Keratinocyte (primary cell): ENCODE results near the gene PDIA4. TPM values are rescaled to one million over a fixed set of nuclear protein-coding genes. Genes with fewer than 3 reads are reported as not detected.

Experiments
- DNase-seq: peaks from one replicate; pipeline ENCODE4 v3.0.0-alpha.2; 2011; ENCODE audit warnings: low read depth, missing footprints, low spot score
- FAIRE-seq: peaks from 2 replicates; lab custom pipeline; 2011; peaks lifted over from hg19 to GRCh38; lab: Jason Lieb, UNC
- H2AFZ ChIP-seq: 2 replicates; pipeline ENCODE4 v1.6.0; 2012; ENCODE audit warnings: low read length, control low read depth, inconsistent platforms; ENCODE audit not compliant: control insufficient read depth
- H3K27ac ChIP-seq: 2 replicates; pipeline ENCODE4 v1.5.1; 2011; ENCODE audit warnings: low read length; ENCODE audit not compliant: control insufficient read depth, insufficient read depth
- H3K27me3 ChIP-seq: 3 replicates; pipeline ENCODE4 v1.6.0; 2011; ENCODE audit warnings: low read length; ENCODE audit not compliant: control insufficient read depth, insufficient read depth; ENCODE audit errors: extremely low read depth
- H3K36me3 ChIP-seq, 2 experiments: 2 replicates in 1 of 2; 3 replicates in 1 of 2; pipeline ENCODE4 v1.5.1; 2011; ENCODE audit warnings: low read length in 2 of 2, mild to moderate bottlenecking in 1 of 2; ENCODE audit not compliant: control insufficient read depth in 2 of 2, insufficient read depth in 2 of 2; ENCODE audit errors: extremely low read depth in 1 of 2
- H3K4me1 ChIP-seq: 3 replicates; pipeline ENCODE4 v1.5.1; 2011; ENCODE audit warnings: low read length; ENCODE audit not compliant: control insufficient read depth, insufficient read depth; ENCODE audit errors: extremely low read depth
- H3K4me2 ChIP-seq: 3 replicates; pipeline ENCODE4 v1.6.0; 2011; ENCODE audit warnings: low read depth, low read length; ENCODE audit not compliant: control insufficient read depth, insufficient read depth; ENCODE audit errors: extremely low read depth
- H3K4me3 ChIP-seq, 3 experiments: fragments of 200-600 bp in 1 of 3; sonication (generic) in 1 of 3; 2 replicates in 2 of 3; 3 replicates in 1 of 3; pipeline ENCODE4 v1.5.1; 2011 to 2016; ENCODE audit warnings: low read length in 3 of 3, mild to moderate bottlenecking in 3 of 3, control low read depth in 2 of 3, inconsistent platforms in 1 of 3, low read depth in 1 of 3, mixed read lengths in 1 of 3, mixed run types in 1 of 3, moderate library complexity in 1 of 3; ENCODE audit not compliant: control insufficient read depth in 2 of 3, insufficient read depth in 2 of 3; ENCODE audit errors: extremely low read depth in 1 of 3
- H3K79me2 ChIP-seq: 2 replicates; pipeline ENCODE4 v1.6.0; 2012; ENCODE audit warnings: low read length; ENCODE audit not compliant: control insufficient read depth, insufficient read depth
- H3K9ac ChIP-seq: 3 replicates; pipeline ENCODE4 v1.6.0; 2011; ENCODE audit warnings: low read length; ENCODE audit not compliant: control insufficient read depth, insufficient read depth; ENCODE audit errors: extremely low read depth
- H3K9me1 ChIP-seq: 3 replicates; pipeline ENCODE4 v1.6.0; 2011; ENCODE audit warnings: low read length; ENCODE audit not compliant: control insufficient read depth, insufficient read depth; ENCODE audit errors: extremely low read depth
- H3K9me3 ChIP-seq: 2 replicates; pipeline ENCODE4 v1.5.1; 2012; ENCODE audit warnings: low read depth, low read length; ENCODE audit not compliant: control insufficient read depth
- H4K20me1 ChIP-seq: 3 replicates; pipeline ENCODE4 v1.6.0; 2011; ENCODE audit warnings: low read length; ENCODE audit not compliant: control insufficient read depth, insufficient read depth; ENCODE audit errors: extremely low read depth
- EZH2 ChIP-seq: IDR thresholded peaks from one replicate; pipeline ENCODE4 v1.6.1; 2012; ENCODE audit warnings: inconsistent platforms, mild to moderate bottlenecking, low read length, moderate library complexity
- dilution Hi-C: fragments of 300-500 bp; cut with MboI; formaldehyde crosslinking; loops from one replicate; pipeline ENCODE4 v1.7.0; 2020; ENCODE audit warnings: low sequenced_read_pairs; ENCODE audit not compliant: extremely low pct_ligation_motif_present
- polyA plus RNA-seq, 5 experiments: library from polyadenylated mRNA; depleted of rRNA in 3 of 5; stranded (reverse) in 3 of 5; stranded (forward) in 1 of 5; unstranded in 1 of 5; fragments of >200 nt; gene quantifications; 1 replicate in 1 of 5; 2 replicates in 3 of 5; 3 replicates in 1 of 5; pipeline versions ENCODE4 v1.2.1 to v1.2.3, GENCODE V29; 2011 to 2012; ENCODE audit warnings: missing spikeins in 2 of 5, low read depth in 1 of 5, low replicate concordance in 1 of 5
- TF ChIP-seq, protein P1 (sequence below), 3 experiments: IDR thresholded peaks in 1 of 3; conservative IDR thresholded peaks in 1 of 3; optimal IDR thresholded peaks in 1 of 3; 2 replicates in 2 of 3; 3 replicates in 1 of 3; pipeline versions ENCODE3 to v1.5.1; 2011; ENCODE audit warnings: low read length in 3 of 3, mild to moderate bottlenecking in 3 of 3, moderate library complexity in 2 of 3, control low read depth in 1 of 3, inconsistent platforms in 1 of 3; ENCODE audit not compliant: insufficient read depth in 2 of 3; ENCODE audit errors: extremely low read depth in 1 of 3

Gene PDIA4
- polyA plus RNA-seq, 1 donor (not counting 4 experiments of a cell fraction or from before 2014, with no cell fraction given) = 145 TPM

DNA sequence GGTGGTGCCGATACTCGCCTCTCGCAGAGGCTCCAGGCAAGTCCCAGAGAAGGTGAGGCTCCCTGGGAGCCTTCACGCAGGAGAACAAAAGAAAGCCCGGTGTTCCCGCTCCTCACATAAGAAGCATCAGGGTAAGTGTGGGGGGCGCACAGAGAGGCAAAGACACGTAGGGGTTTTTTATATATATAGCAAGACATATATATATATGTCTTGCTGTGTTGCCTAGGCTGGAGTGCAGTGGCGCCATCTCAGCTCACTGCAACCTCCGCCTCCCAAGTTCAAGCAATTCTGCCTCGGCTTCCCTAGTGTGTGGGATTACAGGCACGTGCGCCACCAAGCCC lies 61.3 kb downstream of the PDIA4 start:
- dilution Hi-C loops = no loop called here
- no peaks in the 10 kb centered on the region for H3K79me2 ChIP-seq
- no peak overlapping the region for H3K9ac ChIP-seq
- TF ChIP-seq EZH2 = no peak
- TF ChIP-seq, protein P1, sequence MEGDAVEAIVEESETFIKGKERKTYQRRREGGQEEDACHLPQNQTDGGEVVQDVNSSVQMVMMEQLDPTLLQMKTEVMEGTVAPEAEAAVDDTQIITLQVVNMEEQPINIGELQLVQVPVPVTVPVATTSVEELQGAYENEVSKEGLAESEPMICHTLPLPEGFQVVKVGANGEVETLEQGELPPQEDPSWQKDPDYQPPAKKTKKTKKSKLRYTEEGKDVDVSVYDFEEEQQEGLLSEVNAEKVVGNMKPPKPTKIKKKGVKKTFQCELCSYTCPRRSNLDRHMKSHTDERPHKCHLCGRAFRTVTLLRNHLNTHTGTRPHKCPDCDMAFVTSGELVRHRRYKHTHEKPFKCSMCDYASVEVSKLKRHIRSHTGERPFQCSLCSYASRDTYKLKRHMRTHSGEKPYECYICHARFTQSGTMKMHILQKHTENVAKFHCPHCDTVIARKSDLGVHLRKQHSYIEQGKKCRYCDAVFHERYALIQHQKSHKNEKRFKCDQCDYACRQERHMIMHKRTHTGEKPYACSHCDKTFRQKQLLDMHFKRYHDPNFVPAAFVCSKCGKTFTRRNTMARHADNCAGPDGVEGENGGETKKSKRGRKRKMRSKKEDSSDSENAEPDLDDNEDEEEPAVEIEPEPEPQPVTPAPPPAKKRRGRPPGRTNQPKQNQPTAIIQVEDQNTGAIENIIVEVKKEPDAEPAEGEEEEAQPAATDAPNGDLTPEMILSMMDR (optimal IDR thresholded peaks at IDR 0.05 in 1 of 3, IDR thresholded peaks at IDR 0.05 in 1 of 3, conservative IDR thresholded peaks at IDR 0.05 in 1 of 3; ENCODE audit: extremely low read depth in 1 of 3, insufficient read depth in 2 of 3, low read length in 3 of 3) = no peak
- no peaks in the 10 kb centered on the region for H4K20me1 ChIP-seq
- H3K27ac ChIP-seq = peak overlapping the region; percentile 22
- no peaks in the 10 kb centered on the region for H3K9me3 ChIP-seq
- FAIRE-seq (no peak), DNase-seq (no peak)
- H3K36me3 ChIP-seq = no peaks in the 10 kb centered on the region
- peak overlapping the region; percentile 35 for H3K4me2 ChIP-seq
- no peaks in the 10 kb centered on the region for H3K9me1 ChIP-seq
- peak overlapping the region; percentile 24 for H2AFZ ChIP-seq
- no peak overlapping the region for H3K4me3 ChIP-seq
- H3K27me3 ChIP-seq = no peaks in the 10 kb centered on the region
- H3K4me1 ChIP-seq = peaks cover 9% of the 10 kb centered on the region

DNA sequence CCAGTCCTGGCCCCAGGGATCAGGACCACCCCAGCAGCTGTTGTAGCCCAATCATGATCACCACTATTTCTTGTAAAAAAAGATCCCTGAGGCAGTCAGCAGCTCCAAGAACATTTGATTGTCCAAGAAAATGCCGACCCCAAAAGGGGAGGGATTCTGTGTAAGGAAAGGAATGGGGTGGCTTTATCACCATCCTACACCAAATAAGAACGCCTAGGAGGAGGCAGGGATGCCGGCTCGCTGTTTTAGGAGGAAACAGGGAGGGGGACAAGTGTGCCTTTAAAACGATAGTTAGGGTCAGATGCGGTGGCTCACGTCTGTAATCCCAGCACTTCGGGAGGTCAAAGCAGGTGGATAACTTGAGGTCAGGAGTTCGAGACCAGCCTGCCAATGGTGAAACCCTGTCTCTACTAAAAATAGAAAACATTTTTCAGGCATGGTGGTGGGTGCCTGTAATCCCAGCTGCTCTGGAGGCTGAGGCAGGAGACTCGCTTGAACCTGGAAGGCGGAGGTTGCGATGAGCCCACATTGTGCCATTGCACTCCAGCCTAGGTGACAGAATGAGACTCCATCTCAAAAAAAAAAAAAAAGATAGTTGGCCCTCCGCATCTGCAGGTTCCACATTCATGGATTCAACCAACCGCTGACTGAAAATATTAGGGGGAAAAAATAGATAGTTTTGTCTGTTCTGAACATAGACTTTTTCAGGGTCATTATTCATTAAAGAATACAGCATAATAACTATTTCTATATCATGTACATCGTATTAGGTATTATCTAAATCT lies 63.6 kb downstream of the PDIA4 start:
- H3K9me3 ChIP-seq = no peaks in the 10 kb centered on the region
- H3K9me1 ChIP-seq = no peaks in the 10 kb centered on the region
- no peak overlapping the region for H3K27ac ChIP-seq
- H3K36me3 ChIP-seq = no peaks in the 10 kb centered on the region
- peak overlapping the region; percentile 88 for H2AFZ ChIP-seq
- H3K9ac ChIP-seq = no peak overlapping the region
- dilution Hi-C loops = no loop called here
- no peaks in the 10 kb centered on the region for H3K27me3 ChIP-seq
- no peaks in the 10 kb centered on the region for H3K79me2 ChIP-seq
- no peak for DNase-seq
- H3K4me1 ChIP-seq = peaks cover 9% of the 10 kb centered on the region
- FAIRE-seq = no peak
- no peaks in the 10 kb centered on the region for H4K20me1 ChIP-seq
- TF ChIP-seq EZH2 = no peak
- TF ChIP-seq, protein P1 (optimal IDR thresholded peaks at IDR 0.05 in 1 of 3, IDR thresholded peaks at IDR 0.05 in 1 of 3, conservative IDR thresholded peaks at IDR 0.05 in 1 of 3; ENCODE audit: extremely low read depth in 1 of 3, insufficient read depth in 2 of 3, low read length in 3 of 3) = no peak
- H3K4me2 ChIP-seq = peak overlapping the region; percentile 79
- H3K4me3 ChIP-seq = no peak overlapping the region
